Sigmoid colon (tissue), 4 donors: ENCODE results near the gene DPP6.

Experiments used
- EP300 ChIP-seq, 4 donors: sonication (generic); formaldehyde crosslinking; IDR thresholded peaks; one replicate each; pipeline ENCODE4 v1.6.1; 2017; ENCODE audit warnings: antibody characterized with exemption in 4 of 4
- TF ChIP-seq, protein P1 (sequence below), 4 experiments: fragments of 450-650 bp in 3 of 4; fragments of 200-600 bp in 1 of 4; IDR thresholded peaks; one replicate each; pipeline ENCODE4 v1.5.1; 2016 to 2019; ENCODE audit warnings: antibody characterized with exemption in 4 of 4, mild to moderate bottlenecking in 3 of 4, moderate library complexity in 2 of 4

DNA sequence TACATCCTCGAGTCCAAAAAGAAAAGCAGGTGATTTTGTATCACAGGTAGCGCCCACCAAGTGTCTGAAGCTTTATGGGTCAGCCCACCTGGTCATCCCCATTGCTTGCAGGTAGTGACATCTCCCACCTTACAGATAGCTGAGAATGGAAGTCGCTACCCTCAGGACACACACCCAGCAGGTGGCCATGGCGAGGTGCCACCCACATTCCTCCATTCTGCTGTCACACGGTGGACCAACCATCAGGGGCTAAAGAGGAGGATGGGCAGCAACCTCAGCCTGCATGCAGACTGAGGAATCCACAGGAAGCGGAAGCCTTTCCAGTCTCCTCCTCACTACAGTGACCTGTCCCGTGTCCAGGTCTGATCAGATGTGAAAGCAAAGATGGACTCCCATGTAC lies 787.9 kb downstream of the DPP6 start:
- no peak for TF ChIP-seq EP300 (IDR thresholded peaks at IDR 0.05)
- TF ChIP-seq, protein P1, sequence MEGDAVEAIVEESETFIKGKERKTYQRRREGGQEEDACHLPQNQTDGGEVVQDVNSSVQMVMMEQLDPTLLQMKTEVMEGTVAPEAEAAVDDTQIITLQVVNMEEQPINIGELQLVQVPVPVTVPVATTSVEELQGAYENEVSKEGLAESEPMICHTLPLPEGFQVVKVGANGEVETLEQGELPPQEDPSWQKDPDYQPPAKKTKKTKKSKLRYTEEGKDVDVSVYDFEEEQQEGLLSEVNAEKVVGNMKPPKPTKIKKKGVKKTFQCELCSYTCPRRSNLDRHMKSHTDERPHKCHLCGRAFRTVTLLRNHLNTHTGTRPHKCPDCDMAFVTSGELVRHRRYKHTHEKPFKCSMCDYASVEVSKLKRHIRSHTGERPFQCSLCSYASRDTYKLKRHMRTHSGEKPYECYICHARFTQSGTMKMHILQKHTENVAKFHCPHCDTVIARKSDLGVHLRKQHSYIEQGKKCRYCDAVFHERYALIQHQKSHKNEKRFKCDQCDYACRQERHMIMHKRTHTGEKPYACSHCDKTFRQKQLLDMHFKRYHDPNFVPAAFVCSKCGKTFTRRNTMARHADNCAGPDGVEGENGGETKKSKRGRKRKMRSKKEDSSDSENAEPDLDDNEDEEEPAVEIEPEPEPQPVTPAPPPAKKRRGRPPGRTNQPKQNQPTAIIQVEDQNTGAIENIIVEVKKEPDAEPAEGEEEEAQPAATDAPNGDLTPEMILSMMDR (IDR thresholded peaks at IDR 0.05): no peak
